ENCODE data around the gene FAM170B.

GRCh38 chr10:49123981-49124950 lies 9.6 kb downstream of the FAM170B start:
- TF ChIP-seq CTCF (IDR thresholded peaks at IDR 0.05 in 8 of 11, conservative IDR thresholded peaks at IDR 0.05 in 3 of 11) (no peak), POLR2A (IDR thresholded peaks at IDR 0.05) (no peak)
